ENCODE measurements around the gene B4GALT4.

The B4GALT4 gene

GRCh38 chr3:119219069-119219468, 21.6 kb downstream of the B4GALT4 start:
- H3K27ac ChIP-seq = no peak overlapping the region
- no peak for DNase-seq
- no peak overlapping the region for H3K4me3 ChIP-seq (ENCODE audit: low read depth, low read length)
- TF ChIP-seq CTCF (IDR thresholded peaks at IDR 0.05; ENCODE audit: low read depth, low read length) = no peak
- no peaks in the 10 kb centered on the region for H3K27me3 ChIP-seq (ENCODE audit: insufficient read depth, low read depth, severe bottlenecking)
- peaks cover 30% of the 10 kb centered on the region for H3K36me3 ChIP-seq
- no peaks in the 10 kb centered on the region for H3K9me3 ChIP-seq (ENCODE audit: severe bottlenecking)

DNA sequence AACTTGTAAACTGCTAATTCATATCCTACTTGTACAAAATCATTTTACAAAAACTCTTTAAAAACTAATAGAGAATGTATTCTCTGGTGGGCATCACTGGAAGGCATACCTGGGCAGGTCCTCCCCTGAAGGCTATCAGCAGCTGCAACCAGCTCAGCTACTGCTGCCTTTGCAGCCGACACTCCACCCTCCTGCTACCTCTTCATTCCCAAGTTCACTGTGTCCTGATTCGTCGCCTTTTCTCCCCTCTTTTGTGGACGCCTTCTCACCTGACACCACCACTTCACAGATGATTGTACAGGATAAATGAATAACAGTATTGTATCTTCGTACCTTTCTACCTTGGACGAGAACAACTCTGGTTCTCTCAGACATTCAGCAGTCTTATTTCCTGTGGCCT, 28.9 kb downstream of the B4GALT4 start:
- Histone ChIP-seq H3K27ac (no peak overlapping the region), H3K36me3 (peaks cover 27% of the 10 kb centered on the region), H3K9me3 (ENCODE audit: severe bottlenecking) (no peaks in the 10 kb centered on the region), H3K4me3 (ENCODE audit: low read depth, low read length) (no peak overlapping the region), H3K27me3 (ENCODE audit: insufficient read depth, low read depth, severe bottlenecking) (no peaks in the 10 kb centered on the region)
- no peak for TF ChIP-seq CTCF (IDR thresholded peaks at IDR 0.05; ENCODE audit: low read depth, low read length)
- no peak for DNase-seq

DNA sequence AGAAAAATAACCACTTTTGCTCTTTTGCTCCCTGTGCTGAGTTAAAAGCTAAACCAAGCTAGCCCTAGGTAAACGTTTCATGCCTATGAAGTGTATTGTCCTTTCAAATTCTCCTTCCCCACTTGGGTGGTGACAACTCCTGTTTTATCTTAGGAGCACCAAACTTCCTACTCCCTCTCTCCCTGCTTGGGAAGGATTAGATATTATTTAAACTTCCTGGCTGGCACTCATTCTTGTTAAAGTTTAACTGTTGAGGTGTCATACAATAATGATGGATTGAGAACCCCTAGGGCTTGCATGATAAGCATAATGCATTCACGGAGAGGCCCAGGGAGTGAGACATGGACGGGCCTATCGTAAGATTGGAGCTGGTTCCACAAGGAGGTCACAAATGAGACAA, 29.5 kb downstream of the B4GALT4 start:
- Histone ChIP-seq H3K9me3 (ENCODE audit: severe bottlenecking) (no peaks in the 10 kb centered on the region), H3K36me3 (peaks cover 27% of the 10 kb centered on the region), H3K27ac (no peak overlapping the region), H3K27me3 (ENCODE audit: insufficient read depth, low read depth, severe bottlenecking) (no peaks in the 10 kb centered on the region), H3K4me3 (ENCODE audit: low read depth, low read length) (no peak overlapping the region)
- no peak for TF ChIP-seq CTCF (IDR thresholded peaks at IDR 0.05; ENCODE audit: low read depth, low read length)
- no peak for DNase-seq

- Histone ChIP-seq H3K4me3 (ENCODE audit: low read depth, low read length) (no peak overlapping the region), H3K27me3 (ENCODE audit: insufficient read depth, low read depth, severe bottlenecking) (no peaks in the 10 kb centered on the region), H3K36me3 (peaks cover 9% of the 10 kb centered on the region), H3K27ac (no peak overlapping the region), H3K9me3 (ENCODE audit: severe bottlenecking) (no peaks in the 10 kb centered on the region)
- DNase-seq = no peak
- no peak for TF ChIP-seq CTCF (IDR thresholded peaks at IDR 0.05; ENCODE audit: low read depth, low read length)
Measured at GRCh38 chr3:119207512-119207875, 33.2 kb downstream of the B4GALT4 start.

DNA sequence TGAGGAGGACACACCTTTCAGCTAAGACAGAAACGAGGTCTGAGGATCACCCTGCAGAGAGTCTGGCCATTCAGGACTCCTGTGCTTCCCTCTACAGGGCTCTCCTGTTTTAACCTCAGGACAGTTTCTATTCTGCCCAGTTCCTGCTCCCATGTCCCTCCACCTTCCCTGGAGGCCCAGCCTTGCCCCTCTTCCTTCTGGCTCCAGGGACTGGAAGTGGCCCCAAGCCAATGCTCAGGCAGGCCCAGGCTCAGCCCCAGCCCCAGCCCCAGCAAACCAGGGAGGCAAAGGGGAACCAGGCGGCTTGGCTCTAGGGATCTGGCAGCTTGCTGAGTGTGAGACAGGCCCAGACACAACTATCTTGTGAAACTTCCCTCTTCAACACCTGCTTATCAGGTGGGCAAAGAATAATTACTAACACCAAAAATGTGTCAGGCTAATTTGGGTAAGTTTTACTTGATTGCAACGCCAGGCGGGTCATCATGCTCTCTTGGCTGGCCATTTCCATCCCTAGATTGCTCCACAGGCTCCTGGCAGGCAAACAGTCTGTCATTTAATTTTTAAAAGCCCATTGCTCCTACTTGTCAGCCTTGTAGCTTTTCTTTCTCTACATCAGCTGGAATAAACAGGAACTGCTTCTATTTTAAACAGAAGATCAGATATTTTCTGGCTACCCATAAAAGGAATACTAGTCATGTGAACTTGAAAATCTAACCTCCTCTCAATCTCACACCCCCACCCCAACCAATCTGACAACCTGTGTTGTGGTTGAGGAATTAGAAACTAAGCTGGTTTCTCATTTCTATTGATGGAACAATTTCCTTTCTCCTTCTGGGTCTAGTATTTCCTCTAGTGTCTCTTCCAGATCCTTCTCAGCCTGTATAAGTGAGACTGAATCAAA, 33.8 kb downstream of the B4GALT4 start:
- Histone ChIP-seq H3K4me3 (ENCODE audit: low read depth, low read length) (no peak overlapping the region), H3K36me3 (peaks cover 4% of the 10 kb centered on the region), H3K27ac (no peak overlapping the region), H3K27me3 (ENCODE audit: insufficient read depth, low read depth, severe bottlenecking) (no peaks in the 10 kb centered on the region), H3K9me3 (ENCODE audit: severe bottlenecking) (no peaks in the 10 kb centered on the region)
- TF ChIP-seq CTCF (IDR thresholded peaks at IDR 0.05; ENCODE audit: low read depth, low read length) = no peak
- no peak for DNase-seq

GRCh38 chr3:119205685-119206084, 35.0 kb downstream of the B4GALT4 start:
- no peak for TF ChIP-seq CTCF (IDR thresholded peaks at IDR 0.05; ENCODE audit: low read depth, low read length)
- H3K27ac ChIP-seq = no peak overlapping the region

More at GRCh38 chr3:119205685-119206084, 35.0 kb downstream of the B4GALT4 start:
- H3K4me3 ChIP-seq (ENCODE audit: low read depth, low read length) = no peak overlapping the region
- H3K36me3 ChIP-seq = peaks cover 3% of the 10 kb centered on the region; the same call in 1 of the 2 replicates
- no peaks in the 10 kb centered on the region for H3K9me3 ChIP-seq (ENCODE audit: severe bottlenecking)
- no peaks in the 10 kb centered on the region for H3K27me3 ChIP-seq (ENCODE audit: insufficient read depth, low read depth, severe bottlenecking)
- DNase-seq = no peak
